Fibroblast of lung (primary cell): Measurements from ENCODE around the gene UBE2QL1.

Experiments used
- EZH2 ChIP-seq: IDR thresholded peaks from 2 replicates; pipeline ENCODE4 v1.5.1; 2012; ENCODE audit warnings: low read length, control low read depth, mild to moderate bottlenecking; ENCODE audit errors: missing control alignments
- TF ChIP-seq, protein P1 (sequence below), 2 donors: IDR thresholded peaks in 1 of 2; conservative IDR thresholded peaks in 1 of 2; 1 replicate in 1 of 2; 2 replicates in 1 of 2; pipeline ENCODE4 v1.5.1; 2011 to 2012; ENCODE audit warnings: low read length in 2 of 2, control low read depth in 1 of 2, inconsistent platforms in 1 of 2, low read depth in 1 of 2, mild to moderate bottlenecking in 1 of 2

DNA sequence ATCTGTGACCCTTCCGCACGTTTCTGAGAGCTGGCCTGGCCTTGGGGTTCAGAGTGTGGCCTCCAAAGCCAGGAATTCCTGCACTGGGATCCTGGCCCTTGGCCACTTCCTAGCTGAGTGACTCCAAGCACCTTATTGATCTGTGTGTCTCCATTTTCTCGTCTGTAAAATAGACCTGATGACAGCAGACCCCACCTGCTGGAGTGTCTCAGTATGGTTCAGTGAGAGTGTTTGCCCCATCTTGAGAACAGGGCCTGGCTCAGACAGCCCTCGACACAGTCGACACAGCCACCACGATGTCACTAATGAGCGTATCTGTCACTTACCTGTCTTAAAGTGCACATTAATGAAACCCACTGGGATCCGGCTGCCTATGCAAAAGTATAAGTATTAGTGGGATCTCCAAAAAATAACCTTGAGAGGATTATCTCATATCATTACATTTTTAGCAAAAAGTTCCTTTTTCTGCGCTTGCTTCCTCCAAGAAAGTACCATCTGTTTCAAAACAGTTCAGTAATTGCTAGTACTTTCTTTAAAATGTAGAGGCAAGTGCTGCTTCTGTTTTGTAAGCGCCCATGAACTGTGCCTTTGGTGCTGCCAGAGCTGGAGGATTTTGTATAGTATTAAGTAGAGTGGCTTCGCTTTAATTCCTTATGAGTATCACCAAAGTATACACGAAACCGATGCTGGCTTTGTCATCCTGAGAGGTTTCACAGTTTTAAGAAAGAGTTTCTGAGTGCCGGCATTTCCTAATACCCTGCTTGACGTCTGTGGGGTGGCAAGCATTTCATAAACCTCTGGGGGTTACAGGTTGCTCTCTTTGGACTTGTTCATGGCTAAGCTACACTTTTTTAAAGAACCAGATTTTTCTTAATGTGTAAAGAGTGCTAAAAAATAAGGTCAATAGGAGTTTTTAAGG lies 31.7 kb downstream of the UBE2QL1 start:
- TF ChIP-seq, protein P1, sequence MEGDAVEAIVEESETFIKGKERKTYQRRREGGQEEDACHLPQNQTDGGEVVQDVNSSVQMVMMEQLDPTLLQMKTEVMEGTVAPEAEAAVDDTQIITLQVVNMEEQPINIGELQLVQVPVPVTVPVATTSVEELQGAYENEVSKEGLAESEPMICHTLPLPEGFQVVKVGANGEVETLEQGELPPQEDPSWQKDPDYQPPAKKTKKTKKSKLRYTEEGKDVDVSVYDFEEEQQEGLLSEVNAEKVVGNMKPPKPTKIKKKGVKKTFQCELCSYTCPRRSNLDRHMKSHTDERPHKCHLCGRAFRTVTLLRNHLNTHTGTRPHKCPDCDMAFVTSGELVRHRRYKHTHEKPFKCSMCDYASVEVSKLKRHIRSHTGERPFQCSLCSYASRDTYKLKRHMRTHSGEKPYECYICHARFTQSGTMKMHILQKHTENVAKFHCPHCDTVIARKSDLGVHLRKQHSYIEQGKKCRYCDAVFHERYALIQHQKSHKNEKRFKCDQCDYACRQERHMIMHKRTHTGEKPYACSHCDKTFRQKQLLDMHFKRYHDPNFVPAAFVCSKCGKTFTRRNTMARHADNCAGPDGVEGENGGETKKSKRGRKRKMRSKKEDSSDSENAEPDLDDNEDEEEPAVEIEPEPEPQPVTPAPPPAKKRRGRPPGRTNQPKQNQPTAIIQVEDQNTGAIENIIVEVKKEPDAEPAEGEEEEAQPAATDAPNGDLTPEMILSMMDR (conservative IDR thresholded peaks at IDR 0.05 in 1 of 2, IDR thresholded peaks at IDR 0.05 in 1 of 2; ENCODE audit: low read depth in 1 of 2, low read length in 2 of 2): no peak
- no peak for TF ChIP-seq EZH2
